ENCODE measurements around the gene ATF2. TPM values are rescaled to one million over a fixed set of nuclear protein-coding genes. Genes with fewer than 3 reads are reported as not detected.

The ATF2 gene
- total and polyA plus RNA-seq, 9 of the 15 experiments (the other 6 are each of a cell fraction or from before 2014, with no cell fraction given) = 24.2 to 111 (median 45.9) TPM

DNA sequence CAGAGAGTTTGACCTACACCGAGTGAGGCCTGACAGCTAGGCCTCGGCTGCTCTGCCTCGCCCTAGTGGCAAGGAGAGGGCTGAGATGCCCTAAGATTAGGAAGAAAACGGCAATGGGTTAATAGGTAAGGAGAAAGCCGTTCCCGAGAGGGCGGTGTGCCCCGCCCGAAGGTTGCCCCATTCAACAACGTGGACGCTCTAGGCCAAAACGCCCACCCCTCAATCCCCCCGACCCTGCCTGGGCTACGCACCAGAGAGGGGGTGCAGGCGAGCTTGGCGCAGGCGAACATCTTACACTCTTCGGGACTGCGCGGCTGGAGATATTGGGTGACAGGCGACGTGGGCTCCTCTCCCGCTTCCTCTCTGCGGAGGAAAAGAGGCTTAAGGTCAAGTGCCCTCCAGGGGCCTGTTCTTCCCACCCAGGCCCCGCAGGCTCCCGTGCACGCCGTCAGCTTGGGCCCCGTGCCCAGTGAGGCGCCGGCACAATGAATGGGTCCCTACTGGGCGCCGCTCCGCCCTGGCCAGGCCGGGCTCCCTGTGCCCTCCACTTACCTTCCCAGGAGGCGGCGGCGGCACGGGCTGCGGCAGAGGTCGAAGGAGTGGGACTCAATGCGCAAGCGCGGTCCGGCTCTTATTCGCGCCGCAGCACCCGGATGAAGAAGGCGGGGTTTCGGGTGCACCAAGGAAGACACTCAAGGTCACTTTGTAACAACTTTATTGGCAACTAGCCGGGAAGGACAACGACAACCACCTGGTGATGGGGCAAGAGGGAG lies 13.3 kb upstream of the ATF2 start, which contains the start of gene ATP5MC3 (continued):
- TF ChIP-seq SNIP1 (IDR thresholded peaks at IDR 0.05; ENCODE audit: low read depth) (peak; percentile 71; the same call in 1 of the 2 replicates), PCBP1 (IDR thresholded peaks at IDR 0.05; ENCODE audit: low read depth, low read length, poor library complexity, severe bottlenecking) (no peak), TSC22D4 (tag; IDR thresholded peaks at IDR 0.05) (no peak), MCM3 (IDR thresholded peaks at IDR 0.05) (no peak), PTRF (tag; IDR thresholded peaks at IDR 0.05) (no peak), MAFF (IDR thresholded peaks at IDR 0.05; ENCODE audit: low read length) (no peak), ZNF785 (CRISPR knock-in tag; IDR thresholded peaks at IDR 0.05) (no peak), OTX1 (CRISPR knock-in tag; IDR thresholded peaks at IDR 0.05) (0 out of 2 replicates have a peak, but pooled peaks have one; percentile 22), RBM22 (IDR thresholded peaks at IDR 0.05; ENCODE audit: low read depth, low read length, poor library complexity, severe bottlenecking) (peak; percentile 71), FUS (optimal IDR thresholded peaks at IDR 0.05; ENCODE audit: low read depth, low read length) (no peak), ZNF224 (CRISPR knock-in tag; IDR thresholded peaks at IDR 0.05) (no peak), ZFP30 (CRISPR knock-in tag; IDR thresholded peaks at IDR 0.05; ENCODE audit: borderline replicate concordance) (no peak), ZNF174 (CRISPR knock-in tag; IDR thresholded peaks at IDR 0.05) (no peak), GATAD2A (IDR thresholded peaks at IDR 0.05) (peak; percentile 90; the same call in 1 of the 2 replicates), CHD4 (IDR thresholded peaks at IDR 0.05; ENCODE audit: insufficient read depth, insufficient replicate concordance, low read depth, low read length, poor library complexity, severe bottlenecking) (no peak), MTA3 (IDR thresholded peaks at IDR 0.05; ENCODE audit: borderline replicate concordance) (peak; percentile 98)
- TF ChIP-seq, protein P1, sequence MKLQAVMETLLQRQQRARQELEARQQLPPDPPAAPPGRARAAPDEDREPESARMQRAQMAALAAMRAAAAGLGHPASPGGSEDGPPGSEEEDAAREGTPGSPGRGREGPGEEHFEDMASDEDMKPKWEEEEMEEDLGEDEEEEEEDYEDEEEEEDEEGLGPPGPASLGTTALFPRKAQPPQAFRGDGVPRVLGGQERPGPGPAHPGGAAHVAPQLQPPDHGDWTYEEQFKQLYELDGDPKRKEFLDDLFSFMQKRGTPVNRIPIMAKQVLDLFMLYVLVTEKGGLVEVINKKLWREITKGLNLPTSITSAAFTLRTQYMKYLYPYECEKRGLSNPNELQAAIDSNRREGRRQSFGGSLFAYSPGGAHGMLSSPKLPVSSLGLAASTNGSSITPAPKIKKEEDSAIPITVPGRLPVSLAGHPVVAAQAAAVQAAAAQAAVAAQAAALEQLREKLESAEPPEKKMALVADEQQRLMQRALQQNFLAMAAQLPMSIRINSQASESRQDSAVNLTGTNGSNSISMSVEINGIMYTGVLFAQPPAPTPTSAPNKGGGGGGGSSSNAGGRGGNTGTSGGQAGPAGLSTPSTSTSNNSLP (IDR thresholded peaks at IDR 0.05; ENCODE audit: borderline replicate concordance, low read depth, low read length) = no peak
- TF ChIP-seq, protein P2, sequence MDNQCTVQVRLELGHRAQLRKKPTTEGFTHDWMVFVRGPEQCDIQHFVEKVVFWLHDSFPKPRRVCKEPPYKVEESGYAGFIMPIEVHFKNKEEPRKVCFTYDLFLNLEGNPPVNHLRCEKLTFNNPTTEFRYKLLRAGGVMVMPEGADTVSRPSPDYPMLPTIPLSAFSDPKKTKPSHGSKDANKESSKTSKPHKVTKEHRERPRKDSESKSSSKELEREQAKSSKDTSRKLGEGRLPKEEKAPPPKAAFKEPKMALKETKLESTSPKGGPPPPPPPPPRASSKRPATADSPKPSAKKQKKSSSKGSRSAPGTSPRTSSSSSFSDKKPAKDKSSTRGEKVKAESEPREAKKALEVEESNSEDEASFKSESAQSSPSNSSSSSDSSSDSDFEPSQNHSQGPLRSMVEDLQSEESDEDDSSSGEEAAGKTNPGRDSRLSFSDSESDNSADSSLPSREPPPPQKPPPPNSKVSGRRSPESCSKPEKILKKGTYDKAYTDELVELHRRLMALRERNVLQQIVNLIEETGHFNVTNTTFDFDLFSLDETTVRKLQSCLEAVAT (IDR thresholded peaks at IDR 0.05) = 0 out of 4 replicates have a peak, but pooled peaks of 1 of the 2 experiments have one; percentile 30
- TF ChIP-seq, protein P3, sequence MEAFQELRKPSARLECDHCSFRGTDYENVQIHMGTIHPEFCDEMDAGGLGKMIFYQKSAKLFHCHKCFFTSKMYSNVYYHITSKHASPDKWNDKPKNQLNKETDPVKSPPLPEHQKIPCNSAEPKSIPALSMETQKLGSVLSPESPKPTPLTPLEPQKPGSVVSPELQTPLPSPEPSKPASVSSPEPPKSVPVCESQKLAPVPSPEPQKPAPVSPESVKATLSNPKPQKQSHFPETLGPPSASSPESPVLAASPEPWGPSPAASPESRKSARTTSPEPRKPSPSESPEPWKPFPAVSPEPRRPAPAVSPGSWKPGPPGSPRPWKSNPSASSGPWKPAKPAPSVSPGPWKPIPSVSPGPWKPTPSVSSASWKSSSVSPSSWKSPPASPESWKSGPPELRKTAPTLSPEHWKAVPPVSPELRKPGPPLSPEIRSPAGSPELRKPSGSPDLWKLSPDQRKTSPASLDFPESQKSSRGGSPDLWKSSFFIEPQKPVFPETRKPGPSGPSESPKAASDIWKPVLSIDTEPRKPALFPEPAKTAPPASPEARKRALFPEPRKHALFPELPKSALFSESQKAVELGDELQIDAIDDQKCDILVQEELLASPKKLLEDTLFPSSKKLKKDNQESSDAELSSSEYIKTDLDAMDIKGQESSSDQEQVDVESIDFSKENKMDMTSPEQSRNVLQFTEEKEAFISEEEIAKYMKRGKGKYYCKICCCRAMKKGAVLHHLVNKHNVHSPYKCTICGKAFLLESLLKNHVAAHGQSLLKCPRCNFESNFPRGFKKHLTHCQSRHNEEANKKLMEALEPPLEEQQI (IDR thresholded peaks at IDR 0.05) = peak; percentile 97
